ENCODE results near the gene RUNX1. TPM values are rescaled to one million over a fixed set of nuclear protein-coding genes. Genes with fewer than 3 reads are reported as not detected.

The RUNX1 gene
- total and polyA plus RNA-seq, 2 of the 13 experiments (the other 11 are each of a cell fraction or from before 2014, with no cell fraction given): 5.4 to 6.4 TPM

- TF ChIP-seq PHF5A (CRISPR knock-in tag; IDR thresholded peaks at IDR 0.05; ENCODE audit: low read depth, unreplicated experiment): no peak
- no peak for TF ChIP-seq CCAR2 (optimal IDR thresholded peaks at IDR 0.05; ENCODE audit: low read depth, low read length)
- no peak for TF ChIP-seq ZNF724P (CRISPR knock-in tag; IDR thresholded peaks at IDR 0.05; ENCODE audit: borderline replicate concordance)
- TF ChIP-seq MXD4 (CRISPR knock-in tag; IDR thresholded peaks at IDR 0.05): no peak
- no peak for TF ChIP-seq THAP7 (CRISPR knock-in tag; IDR thresholded peaks at IDR 0.05)
Observed at GRCh38 chr21:35042836-35043235, 6.3 kb downstream of the RUNX1 start (continued).

- no peak for TF ChIP-seq THAP11 (CRISPR knock-in tag; IDR thresholded peaks at IDR 0.05)
- TF ChIP-seq ZNF143 (CRISPR knock-in tag; IDR thresholded peaks at IDR 0.05): no peak
- TF ChIP-seq SUZ12 (IDR thresholded peaks at IDR 0.05; ENCODE audit: low read depth, low read length): no peak
- no peak for TF ChIP-seq HNRNPH1 (optimal IDR thresholded peaks at IDR 0.05; ENCODE audit: low read depth, low read length)
- TF ChIP-seq EEA1 (CRISPR knock-in tag; IDR thresholded peaks at IDR 0.05; ENCODE audit: borderline replicate concordance): no peak
- no peak for TF ChIP-seq HIVEP1 (CRISPR knock-in tag; IDR thresholded peaks at IDR 0.05)
- ATAC-seq: no peak
- ChIA-PET POLR2A (no interaction called here), CTCF (ENCODE audit: low intra/inter-chr PET ratio, low total read pairs) (no interaction called here)
- no peaks in the 10 kb centered on the region for H3K79me2 ChIP-seq (ENCODE audit: insufficient read depth, low read length)
- WGBS (ENCODE audit: low lambda C conversion rate): 97% methylated on average over 4 of the region's 4 CpGs
- H3K9me3 ChIP-seq (ENCODE audit: low read length): no peaks in the 10 kb centered on the region
- H3K9ac ChIP-seq (ENCODE audit: insufficient read depth, low read depth, low read length): no peak overlapping the region
- in situ Hi-C loops (cut with HindIII; ENCODE audit: extremely low pct_ligation_motif_present, low pct_unique_long_range_greater_than_20kb): loop anchor here (5.0 kb wide), 1 partner anchor 145 kb away; no protein-coding TSS in a partner anchor
- H3K4me1 ChIP-seq (ENCODE audit: insufficient read depth, low read length): peaks cover 64% of the 10 kb centered on the region
- BruUV-seq (replicated peaks): no TSS peak
- no peak overlapping the region for H2AFZ ChIP-seq (ENCODE audit: low read length)
- no peaks in the 10 kb centered on the region for H4K20me1 ChIP-seq (ENCODE audit: insufficient read depth, low read length)
- no peak for FAIRE-seq
- H3K27me3 ChIP-seq (ENCODE audit: control insufficient read depth in 1 of 2, insufficient read depth in 2 of 2, low read length in 2 of 2): no peaks in the 10 kb centered on the region
- no peak overlapping the region for H3K27ac ChIP-seq (ENCODE audit: extremely low read length, insufficient read depth, low read length)
- H3K4me3 ChIP-seq (replicated peaks in 1 of 3; ENCODE audit: insufficient read depth in 1 of 3, low read depth in 2 of 3, low read length in 3 of 3): no peak overlapping the region
- no peaks in the 10 kb centered on the region for H3K36me3 ChIP-seq (replicated peaks in 1 of 2; ENCODE audit: control insufficient read depth in 1 of 2, insufficient read depth in 2 of 2, low read length in 2 of 2)
- intact Hi-C loops (cut with micrococcal nuclease; ENCODE audit: unreplicated experiment): loop anchor here (5.0 kb wide), 2 partner anchors 135 to 295 kb away; no protein-coding TSS in a partner anchor
- no peak for DNase-seq (ENCODE audit: low spot score)
- H3K4me2 ChIP-seq (ENCODE audit: low read depth, low read length): no peak overlapping the region
Observed at GRCh38 chr21:35041881-35042280, 7.2 kb downstream of the RUNX1 start.

All from HepG2 (cell line).